Esophagus (tissue), 2 donors: ENCODE data around the gene CACNA1D. TPM values are rescaled to one million over a fixed set of nuclear protein-coding genes. Genes with fewer than 3 reads are reported as not detected.

Source experiments
- H3K27ac ChIP-seq, 2 donors: one replicate each; pipeline ENCODE4 v1.5.1; 2013; ENCODE audit warnings: low read depth in 2 of 2, mild to moderate bottlenecking in 2 of 2, inconsistent platforms in 1 of 2, low read length in 1 of 2, moderate library complexity in 1 of 2
- H3K27me3 ChIP-seq, 2 donors: one replicate each; pipeline ENCODE4 v1.6.1; 2013; ENCODE audit warnings: low read length in 2 of 2, control low read depth in 1 of 2, mild to moderate bottlenecking in 1 of 2; ENCODE audit not compliant: insufficient read depth in 2 of 2, control insufficient read depth in 1 of 2
- H3K36me3 ChIP-seq, 2 donors: one replicate each; pipeline ENCODE4 v1.6.1; 2013; ENCODE audit warnings: low read length in 1 of 2; ENCODE audit not compliant: control insufficient read depth in 2 of 2, insufficient read depth in 2 of 2
- H3K4me1 ChIP-seq, 2 donors: one replicate each; pipeline ENCODE4 v1.6.1; 2013; ENCODE audit warnings: low read length in 1 of 2; ENCODE audit not compliant: control insufficient read depth in 2 of 2, insufficient read depth in 2 of 2
- H3K4me3 ChIP-seq, 2 donors: one replicate each; pipeline ENCODE4 v1.5.1; 2013; ENCODE audit warnings: low read length in 2 of 2, mild to moderate bottlenecking in 2 of 2, low read depth in 1 of 2, moderate library complexity in 1 of 2
- H3K9me3 ChIP-seq, 2 donors: one replicate each; pipeline ENCODE4 v1.6.1; 2013; ENCODE audit warnings: mild to moderate bottlenecking in 2 of 2, low read depth in 1 of 2, low read length in 1 of 2, moderate library complexity in 1 of 2; ENCODE audit not compliant: control insufficient read depth in 2 of 2, insufficient read depth in 1 of 2
- WGBS, 2 donors: extraction: QIAGEN DNeasy Blood & Tissue Kit; methylation state at CpG; one replicate each; pipeline ENCODE4 v1.1.7; 2013; 5-methylcytosine and 5-hydroxymethylcytosine counted together
- polyA plus RNA-seq, 2 donors: library from polyadenylated mRNA; stranded (reverse); fragments of 200-250 nt; gene quantifications; one replicate each; pipeline ENCODE4 v1.2.3, GENCODE V29; 2013
- donor health status: healthy with polysubstance abuse.
- donor health status: Bipolar disorder and iron deficiency.

CACNA1D gene
- polyA plus RNA-seq, 2 donors = 0.38 to 0.61 TPM

GRCh38 chr3:53614307-53614706 lies 119.9 kb downstream of the CACNA1D start:
- H3K36me3 ChIP-seq = no peaks in the 10 kb centered on the region
- H3K9me3 ChIP-seq = no peaks in the 10 kb centered on the region
- no peaks in the 10 kb centered on the region for H3K27me3 ChIP-seq
- no peaks in the 10 kb centered on the region for H3K4me1 ChIP-seq
- 82 to 86% methylated on average over 5 of the region's 5 CpGs for WGBS, 2 donors
- H3K27ac ChIP-seq = no peak overlapping the region
- H3K4me3 ChIP-seq = no peak overlapping the region

GRCh38 chr3:53616321-53616720 lies 121.9 kb downstream of the CACNA1D start:
- H3K4me3 ChIP-seq = no peak overlapping the region
- no peaks in the 10 kb centered on the region for H3K36me3 ChIP-seq
- no peaks in the 10 kb centered on the region for H3K27me3 ChIP-seq
- WGBS, 2 donors = 53 to 59% methylated on average over 5 of the region's 5 CpGs
- H3K4me1 ChIP-seq = no peaks in the 10 kb centered on the region
- H3K9me3 ChIP-seq = no peaks in the 10 kb centered on the region
- H3K27ac ChIP-seq = no peak overlapping the region

- H3K4me3 ChIP-seq = no peak overlapping the region
- no peaks in the 10 kb centered on the region for H3K27me3 ChIP-seq
- no peaks in the 10 kb centered on the region for H3K36me3 ChIP-seq
- no peaks in the 10 kb centered on the region for H3K4me1 ChIP-seq
- 86 to 90% methylated on average over 7 of the region's 7 CpGs for WGBS, 2 donors
- H3K27ac ChIP-seq = no peak overlapping the region
- H3K9me3 ChIP-seq = no peaks in the 10 kb centered on the region
Measured at GRCh38 chr3:53616971-53617892, 122.8 kb downstream of the CACNA1D start.

GRCh38 chr3:53617893-53618523 lies 123.6 kb downstream of the CACNA1D start:
- Histone ChIP-seq H3K27me3 (no peaks in the 10 kb centered on the region), H3K4me3 (no peak overlapping the region), H3K9me3 (no peaks in the 10 kb centered on the region), H3K4me1 (no peaks in the 10 kb centered on the region), H3K27ac (no peak overlapping the region), H3K36me3 (no peaks in the 10 kb centered on the region)
- 91 to 93% methylated on average over 7 to 8 of the region's 8 CpGs for WGBS, 2 donors

GRCh38 chr3:53618524-53618906 lies 124.1 kb downstream of the CACNA1D start:
- 76 to 85% methylated on average over 6 of the region's 6 CpGs for WGBS, 2 donors

GRCh38 chr3:53618936-53619335 lies 124.5 kb downstream of the CACNA1D start:
- no peaks in the 10 kb centered on the region for H3K4me1 ChIP-seq
- H3K4me3 ChIP-seq = no peak overlapping the region
- no peak overlapping the region for H3K27ac ChIP-seq
- H3K36me3 ChIP-seq = no peaks in the 10 kb centered on the region
- H3K27me3 ChIP-seq = no peaks in the 10 kb centered on the region
- WGBS, 2 donors = 68 to 84% methylated on average over 5 of the region's 5 CpGs
- H3K9me3 ChIP-seq = no peaks in the 10 kb centered on the region

More at GRCh38 chr3:53618524-53618906, 124.1 kb downstream of the CACNA1D start:
- H3K9me3 ChIP-seq = no peaks in the 10 kb centered on the region
- no peaks in the 10 kb centered on the region for H3K4me1 ChIP-seq
- H3K27ac ChIP-seq = no peak overlapping the region
- no peak overlapping the region for H3K4me3 ChIP-seq
- H3K27me3 ChIP-seq = no peaks in the 10 kb centered on the region
- H3K36me3 ChIP-seq = no peaks in the 10 kb centered on the region

GRCh38 chr3:53624061-53624857 lies 129.8 kb downstream of the CACNA1D start:
- Histone ChIP-seq H3K9me3 (no peaks in the 10 kb centered on the region), H3K36me3 (no peaks in the 10 kb centered on the region), H3K27ac (no peak overlapping the region), H3K4me3 (no peak overlapping the region), H3K4me1 (no peaks in the 10 kb centered on the region), H3K27me3 (no peaks in the 10 kb centered on the region)
- WGBS, 2 donors = 79 to 80% methylated on average over 10 of the region's 10 CpGs

GRCh38 chr3:53626876-53627275 lies 132.5 kb downstream of the CACNA1D start:
- no peaks in the 10 kb centered on the region for H3K27me3 ChIP-seq
- H3K27ac ChIP-seq = no peak overlapping the region
- H3K36me3 ChIP-seq = no peaks in the 10 kb centered on the region
- H3K4me1 ChIP-seq = peaks cover 0 to 3% of the 10 kb centered on the region in 2 donors
- H3K9me3 ChIP-seq = no peaks in the 10 kb centered on the region
- 68 to 70% methylated on average over 3 of the region's 3 CpGs for WGBS, 2 donors
- no peak overlapping the region for H3K4me3 ChIP-seq

GRCh38 chr3:53628536-53629401 lies 134.4 kb downstream of the CACNA1D start:
- H3K4me1 ChIP-seq = peaks cover 0 to 3% of the 10 kb centered on the region in 2 donors
- no peaks in the 10 kb centered on the region for H3K9me3 ChIP-seq
- no peaks in the 10 kb centered on the region for H3K36me3 ChIP-seq
- H3K27ac ChIP-seq = peak overlapping the region; percentile 8 to 25
- H3K27me3 ChIP-seq = no peaks in the 10 kb centered on the region
- WGBS, 2 donors = 36 to 53% methylated on average over 10 of the region's 10 CpGs
- no peak overlapping the region for H3K4me3 ChIP-seq
